Measurements from ENCODE around the gene EPB41L1.

DNA sequence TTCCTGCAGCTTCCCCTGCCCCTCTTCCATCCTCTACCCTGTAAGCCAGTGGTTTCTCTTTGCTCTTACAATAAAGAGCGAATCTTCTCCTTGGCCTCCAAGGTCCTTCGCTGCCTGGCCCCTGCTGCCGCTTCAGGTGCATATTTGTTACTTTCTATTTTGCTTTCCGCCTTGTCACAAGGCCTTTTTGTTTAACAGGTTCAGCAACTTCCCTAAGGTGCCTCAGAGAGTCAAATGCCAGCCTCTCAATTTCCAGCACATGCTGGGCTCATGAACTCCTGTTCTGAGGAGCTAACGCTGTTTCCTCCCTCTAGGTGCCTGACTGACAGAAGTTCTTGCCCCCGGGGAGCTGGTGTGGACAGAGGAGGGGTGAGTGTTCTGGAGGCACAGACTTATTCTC, 42.4 kb upstream of the EPB41L1 start:
- TF ChIP-seq EZH2 (IDR thresholded peaks at IDR 0.05; ENCODE audit: insufficient read depth, poor library complexity, severe bottlenecking) (no peak), EZH2phosphoT487 (IDR thresholded peaks at IDR 0.05; ENCODE audit: insufficient read depth, low read depth) (no peak)
